Esophagus muscularis mucosa (tissue), 3 donors: ENCODE results near the gene ADGRA1.

Experiments used
- CTCF ChIP-seq, 3 experiments: fragments of 200-600 bp in 2 of 3; fragments of 450-650 bp in 1 of 3; sonication (generic) in 2 of 3; IDR thresholded peaks; one replicate each; pipeline ENCODE4 v1.5.1; 2017 to 2019; ENCODE audit warnings: antibody characterized with exemption in 3 of 3, mild to moderate bottlenecking in 2 of 3, moderate library complexity in 1 of 3
- POLR2AphosphoS5 ChIP-seq, 2 donors: sonication (generic); formaldehyde crosslinking; IDR thresholded peaks; one replicate each; pipeline ENCODE4 v1.6.1; 2017; ENCODE audit warnings: antibody characterized with exemption in 2 of 2

DNA sequence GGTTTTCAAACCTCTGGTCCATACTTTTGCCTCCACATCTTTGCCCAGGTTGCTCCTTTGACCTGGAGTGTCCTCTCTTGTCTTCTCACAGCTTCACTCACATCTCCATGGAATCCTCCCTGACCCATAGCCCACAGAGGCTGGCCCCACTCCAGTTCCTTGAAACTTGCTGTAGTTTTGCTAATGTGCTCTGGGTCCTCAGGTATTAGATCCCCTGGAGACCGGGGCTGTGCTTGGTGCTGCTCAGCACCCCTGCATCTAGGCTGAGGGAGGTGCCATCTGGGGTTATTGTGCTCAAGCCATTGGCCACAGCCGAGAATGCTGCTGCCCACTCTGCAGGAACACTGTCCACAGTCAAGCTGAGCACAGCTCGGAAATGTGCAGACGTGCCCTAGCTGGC, 88.8 kb downstream of the ADGRA1 start:
- TF ChIP-seq POLR2AphosphoS5 (IDR thresholded peaks at IDR 0.05) (no peak), CTCF (IDR thresholded peaks at IDR 0.05) (no peak)
